A549 treated with ZK216348 at 1 μM for 4 hours (cell line): ENCODE results near the gene RPE. TPM values are rescaled to one million over a fixed set of nuclear protein-coding genes. Genes with fewer than 3 reads are reported as not detected.

ENCODE experiments used
- total RNA-seq: library from RNA; stranded (reverse); fragments of 200-300 nt; extraction: Qiagen RNA extraction; gene quantifications from 5 replicates; pipeline ENCODE4 v1.2.3, GENCODE V29; 2022; ENCODE audit warnings: low read depth

RPE gene
- 59.2 to 74.0 TPM (median 66.5 TPM) in 5 replicates for total RNA-seq

DNA sequence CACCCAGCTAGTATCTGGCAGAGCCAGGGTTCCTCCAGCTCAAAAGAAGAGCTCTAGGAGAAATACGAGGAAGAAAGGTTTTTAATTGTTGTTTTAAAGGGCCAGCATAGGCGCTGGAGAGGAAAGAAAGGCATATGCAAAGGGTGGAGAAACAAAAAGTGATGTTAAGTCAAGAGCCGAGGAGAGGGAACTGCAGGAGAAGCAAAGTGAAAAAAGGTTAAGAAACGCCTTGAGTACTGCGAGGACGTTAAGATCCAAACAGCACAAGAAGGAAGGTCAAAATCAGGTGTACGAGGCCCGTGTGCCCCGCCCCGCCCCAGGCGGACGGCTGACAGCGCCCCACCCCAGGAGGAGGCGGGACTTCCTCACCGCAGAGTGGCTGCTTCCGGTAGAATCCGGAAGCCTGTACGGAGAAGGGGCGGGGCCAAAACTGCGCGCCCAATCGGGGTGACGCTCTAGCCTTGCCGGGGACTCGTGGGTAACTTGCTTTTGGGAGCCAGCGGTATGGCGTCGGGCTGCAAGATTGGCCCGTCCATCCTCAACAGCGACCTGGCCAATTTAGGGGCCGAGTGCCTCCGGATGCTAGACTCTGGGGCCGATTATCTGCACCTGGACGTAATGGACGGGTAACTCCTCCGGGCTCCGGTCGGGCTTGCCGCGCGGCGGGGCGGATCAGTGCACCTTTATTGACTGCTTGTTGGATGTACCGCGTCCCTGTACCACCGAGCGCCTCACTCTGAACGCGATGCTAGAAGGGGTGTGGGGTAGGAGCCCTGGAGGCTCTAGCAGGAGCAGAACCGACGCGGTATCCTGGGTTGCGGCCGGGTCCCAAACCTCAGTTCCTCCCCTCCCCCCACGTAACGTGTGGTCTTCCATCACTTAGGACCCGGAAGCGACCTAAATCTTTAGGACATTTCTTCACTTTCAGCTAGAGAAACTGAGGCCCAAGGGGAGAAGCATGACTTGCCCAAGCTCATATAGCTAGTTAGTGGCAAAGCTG is at the start of gene RPE:
Gene RPE (plus strand): TSS at position 481 of the 1,000 bp plus-strand sequence. CDS start 24 bp downstream, at position 505.

Other genes with a start within 250 kb of the RPE start
- not detected in 5 replicates for gene UNC80, start 230.8 kb upstream of the RPE start, total RNA-seq
- 0.17 to 0.90 TPM (median 0.62 TPM) in 5 replicates for gene KANSL1L, start 168.8 kb downstream of the RPE start, total RNA-seq
- 0.11 to 0.24 TPM in 2 of 5 replicates, not detected in the others for gene ACADL, start 222.8 kb downstream of the RPE start, total RNA-seq